HCT116 (cell line): ENCODE data around the gene FOXD1. TPM values are rescaled to one million over a fixed set of nuclear protein-coding genes. Genes with fewer than 3 reads are reported as not detected.

Experiments
- ATAC-seq: fragments of 200-7000 bp; cut with Tn5 transposase; 2 replicates; pipeline ENCODE4 v1.9.1; 2020; ENCODE audit warnings: mild to moderate bottlenecking, moderate library complexity
- BruUV-seq: library from RNA; stranded (reverse); fragments of 400-500 nt; replicated peaks from 2 replicates; lab custom pipeline; 2021; lab: Mats Ljungman, UMichigan
- CTCF ChIA-PET: fragments of 300-600 bp; sonication (Branson Sonifier 250); formaldehyde crosslinking; loops from one replicate; lab custom pipeline; 2021; ENCODE audit warnings: antibody characterized with exemption; lab: Charles Lee
- POLR2A ChIA-PET: fragments of 300-600, 350-600 bp; sonication (Branson Sonifier 250); formaldehyde crosslinking; loops from one replicate; lab custom pipeline; 2021; ENCODE audit warnings: antibody characterized with exemption; lab: Charles Lee
- RAD21 ChIA-PET, 2 experiments: fragments of 300-600 bp; sonication (Branson Sonifier 250); formaldehyde crosslinking; loops; one replicate each; lab custom pipeline; 2023; ENCODE audit warnings: low total read pairs in 2 of 2; ENCODE audit not compliant: uncharacterized antibody in 2 of 2, unreplicated experiment in 2 of 2, low non-redundant PET in 1 of 2; lab: Charles Lee
- DNase-seq: peaks from one replicate; pipeline ENCODE4 v3.0.0-alpha.2; 2010; ENCODE audit warnings: low read depth, low spot score
- H2AFZ ChIP-seq: fragments of 200-600 bp; shearing (Covaris generic), sonication (generic); 2 replicates; pipeline ENCODE4 v1.6.1; 2017; ENCODE audit warnings: low read depth, mixed run types, mixed read lengths, antibody characterized with exemption, low read length; ENCODE audit not compliant: poor library complexity, severe bottlenecking
- H3K27ac ChIP-seq: 2 replicates; pipeline ENCODE4 v1.5.1; 2012; ENCODE audit warnings: low read depth, low read length
- H3K27me3 ChIP-seq: fragments of 200-600 bp; sonication (generic); 2 replicates; pipeline ENCODE4 v1.6.1; 2016; ENCODE audit warnings: mixed run types, low read length, mixed read lengths; ENCODE audit not compliant: insufficient read depth
- H3K36me3 ChIP-seq, 2 experiments: fragments of 200-500 bp in 1 of 2; fragments of 200-600 bp in 1 of 2; sonication (Bioruptor generic) in 1 of 2; sonication (generic) in 1 of 2; 2 replicates each; pipeline versions ENCODE4 v1.5.1 to v1.6.1; 2014 to 2016; ENCODE audit warnings: low read length in 2 of 2, inconsistent platforms in 1 of 2, mixed read lengths in 1 of 2, mixed run types in 1 of 2; ENCODE audit not compliant: insufficient read depth in 2 of 2, control insufficient read depth in 1 of 2
- H3K4me1 ChIP-seq, 2 experiments: fragments of 200-600 bp in 1 of 2; sonication (generic) in 1 of 2; 2 replicates each; pipeline versions ENCODE4 v1.5.1 to v1.6.1; 2012 to 2017; ENCODE audit warnings: low read length in 2 of 2, inconsistent platforms in 1 of 2, mild to moderate bottlenecking in 1 of 2, mixed read lengths in 1 of 2, mixed run types in 1 of 2, moderate library complexity in 1 of 2; ENCODE audit not compliant: insufficient read depth in 2 of 2, control insufficient read depth in 1 of 2
- H3K4me2 ChIP-seq: fragments of 200-600 bp; sonication (generic); 2 replicates; pipeline ENCODE4 v1.6.1; 2017; ENCODE audit warnings: mixed run types, low read length, mixed read lengths
- H3K4me3 ChIP-seq, 2 experiments: fragments of 200-600 bp in 1 of 2; sonication (generic) in 1 of 2; replicated peaks in 1 of 2; 2 replicates each; pipeline ENCODE4 v1.5.1; 2011 to 2016; ENCODE audit warnings: low read length in 2 of 2, control low read depth in 1 of 2, low read depth in 1 of 2, mild to moderate bottlenecking in 1 of 2, mixed read lengths in 1 of 2, mixed run types in 1 of 2
- H3K79me2 ChIP-seq: fragments of 200-600 bp; sonication (generic); 2 replicates; pipeline ENCODE4 v1.6.1; 2017; ENCODE audit warnings: mild to moderate bottlenecking, mixed run types, low read length, moderate library complexity, mixed read lengths; ENCODE audit not compliant: insufficient read depth
- H3K9ac ChIP-seq: fragments of 200-600 bp; sonication (generic); 2 replicates; pipeline ENCODE4 v1.6.1; 2016; ENCODE audit warnings: low read length, mixed read lengths
- H3K9me2 ChIP-seq: fragments of 200-600 bp; sonication (generic), shearing (Covaris generic); 2 replicates; pipeline ENCODE4 v1.6.1; 2017; ENCODE audit warnings: mixed run types, mild to moderate bottlenecking, moderate library complexity; ENCODE audit not compliant: insufficient read depth
- H3K9me3 ChIP-seq, 2 experiments: fragments of 200-500 bp in 1 of 2; fragments of 200-600 bp in 1 of 2; sonication (Bioruptor generic) in 1 of 2; sonication (generic) in 1 of 2; 2 replicates each; pipeline ENCODE4 v1.6.1; 2014 to 2017; ENCODE audit warnings: low read length in 2 of 2, mixed read lengths in 2 of 2, inconsistent platforms in 1 of 2, low read depth in 1 of 2, mild to moderate bottlenecking in 1 of 2, mixed run types in 1 of 2, moderate library complexity in 1 of 2; ENCODE audit not compliant: control insufficient read depth in 1 of 2, insufficient read depth in 1 of 2
- H4K20me1 ChIP-seq: fragments of 200-600 bp; sonication (generic), shearing (Covaris generic); 2 replicates; pipeline ENCODE4 v1.6.1; 2017; ENCODE audit warnings: mixed run types, mild to moderate bottlenecking, moderate library complexity; ENCODE audit not compliant: insufficient read depth
- CBX3 ChIP-seq: IDR thresholded peaks from 2 replicates; pipeline ENCODE4 v1.6.1; 2012; ENCODE audit warnings: low read depth
- EZH2 ChIP-seq: fragments of 200-600 bp; sonication (generic); IDR thresholded peaks from 2 replicates; pipeline ENCODE4 v1.6.1; 2017; ENCODE audit warnings: antibody characterized with exemption, mixed run types
- EZH2phosphoT487 ChIP-seq: fragments of 200-600 bp; IDR thresholded peaks from 2 replicates; pipeline ENCODE4 v1.6.1; 2018; ENCODE audit warnings: antibody characterized with exemption, borderline replicate concordance
- FOSL1 ChIP-seq: IDR thresholded peaks from 2 replicates; pipeline ENCODE4 v1.6.1; 2012; ENCODE audit warnings: low read depth
- JUND ChIP-seq: IDR thresholded peaks from 2 replicates; pipeline ENCODE4 v1.6.1; 2012
- POLR2AphosphoS5 ChIP-seq: IDR thresholded peaks from 2 replicates; pipeline ENCODE4 v1.6.1; 2011; ENCODE audit warnings: mild to moderate bottlenecking, low read depth, low read length, moderate library complexity
- RAD21 ChIP-seq: IDR thresholded peaks from 2 replicates; pipeline ENCODE4 v1.6.1; 2012; ENCODE audit warnings: low read depth, mild to moderate bottlenecking
- SP1 ChIP-seq: IDR thresholded peaks from 2 replicates; pipeline ENCODE4 v1.6.1; 2012; ENCODE audit warnings: low read depth
- ZFX ChIP-seq: fragments of 450-650 bp; IDR thresholded peaks from 2 replicates; pipeline ENCODE4 v1.6.1; 2017
- intact Hi-C: fragments of 100-400 bp; cut with micrococcal nuclease; formaldehyde crosslinking; loops from 2 replicates; pipeline ENCODE4 v1.10.0; 2022
- total RNA-seq: library from RNA; stranded (reverse); gene quantifications from one replicate; pipeline ENCODE4 v1.2.1, GENCODE V29; 2021; ENCODE audit not compliant: unreplicated experiment
- TF ChIP-seq, protein P1 (sequence below), 3 experiments: fragments of 200-600 bp in 1 of 3; sonication (generic) in 1 of 3; IDR thresholded peaks in 2 of 3; conservative IDR thresholded peaks in 1 of 3; 2 replicates each; pipeline ENCODE4 v1.5.1; 2012 to 2017; ENCODE audit warnings: low read depth in 2 of 3, low read length in 2 of 3, antibody characterized with exemption in 1 of 3, borderline replicate concordance in 1 of 3, control low read depth in 1 of 3, mild to moderate bottlenecking in 1 of 3, mixed read lengths in 1 of 3, mixed run types in 1 of 3, moderate library complexity in 1 of 3; ENCODE audit not compliant: insufficient read depth in 1 of 3
- TF ChIP-seq, protein P2 (sequence below): IDR thresholded peaks from 2 replicates; pipeline ENCODE4 v1.6.1; 2012; ENCODE audit warnings: low read depth

Gene FOXD1
- total RNA-seq, 1 experiment from 2014 or later: 26.8 TPM

DNA sequence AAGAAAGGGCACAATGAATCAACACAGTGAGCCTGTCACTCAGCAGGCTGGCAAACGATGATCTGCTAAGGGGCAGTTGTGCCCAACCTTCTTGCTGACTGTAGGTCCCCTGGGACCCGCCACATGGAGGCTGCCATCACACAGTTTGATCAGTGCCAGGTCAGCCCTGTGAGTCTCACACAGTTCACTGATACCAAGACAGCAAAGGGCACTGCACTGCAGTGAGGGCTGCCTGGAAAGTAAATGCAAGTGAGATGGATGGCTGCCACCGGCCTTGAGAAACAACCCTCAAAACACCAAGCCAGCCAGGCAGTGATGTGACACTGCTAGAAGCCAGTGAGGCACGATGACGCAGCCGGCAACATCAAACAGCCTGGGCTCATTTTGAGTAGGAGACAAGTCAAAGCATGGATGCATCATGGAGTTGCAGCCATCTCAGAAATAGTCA, 30.3 kb downstream of the FOXD1 start:
- BruUV-seq: no TSS peak
- no peak for TF ChIP-seq CBX3
- TF ChIP-seq, protein P1, sequence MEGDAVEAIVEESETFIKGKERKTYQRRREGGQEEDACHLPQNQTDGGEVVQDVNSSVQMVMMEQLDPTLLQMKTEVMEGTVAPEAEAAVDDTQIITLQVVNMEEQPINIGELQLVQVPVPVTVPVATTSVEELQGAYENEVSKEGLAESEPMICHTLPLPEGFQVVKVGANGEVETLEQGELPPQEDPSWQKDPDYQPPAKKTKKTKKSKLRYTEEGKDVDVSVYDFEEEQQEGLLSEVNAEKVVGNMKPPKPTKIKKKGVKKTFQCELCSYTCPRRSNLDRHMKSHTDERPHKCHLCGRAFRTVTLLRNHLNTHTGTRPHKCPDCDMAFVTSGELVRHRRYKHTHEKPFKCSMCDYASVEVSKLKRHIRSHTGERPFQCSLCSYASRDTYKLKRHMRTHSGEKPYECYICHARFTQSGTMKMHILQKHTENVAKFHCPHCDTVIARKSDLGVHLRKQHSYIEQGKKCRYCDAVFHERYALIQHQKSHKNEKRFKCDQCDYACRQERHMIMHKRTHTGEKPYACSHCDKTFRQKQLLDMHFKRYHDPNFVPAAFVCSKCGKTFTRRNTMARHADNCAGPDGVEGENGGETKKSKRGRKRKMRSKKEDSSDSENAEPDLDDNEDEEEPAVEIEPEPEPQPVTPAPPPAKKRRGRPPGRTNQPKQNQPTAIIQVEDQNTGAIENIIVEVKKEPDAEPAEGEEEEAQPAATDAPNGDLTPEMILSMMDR (IDR thresholded peaks at IDR 0.05 in 2 of 3, conservative IDR thresholded peaks at IDR 0.05 in 1 of 3; ENCODE audit: borderline replicate concordance in 1 of 3, insufficient read depth in 1 of 3, low read depth in 2 of 3, low read length in 2 of 3): no peak
- no peak for TF ChIP-seq RAD21
- no peak for TF ChIP-seq EZH2
- no peak for TF ChIP-seq EZH2phosphoT487
- no peak for TF ChIP-seq JUND
- Histone ChIP-seq H3K27ac (no peak overlapping the region), H3K4me1 (peaks cover 0 to 6% of the 10 kb centered on the region in 2 experiments; a peak in 2 of 4 replicates), H3K4me3 (no peak overlapping the region), H3K4me2 (no peak overlapping the region), H3K9ac (no peak overlapping the region), H3K9me3 (peaks cover 0 to 3% of the 10 kb centered on the region in 2 experiments; a peak in 1 of 4 replicates), H3K9me2 (no peaks in the 10 kb centered on the region), H4K20me1 (no peaks in the 10 kb centered on the region), H3K79me2 (no peaks in the 10 kb centered on the region), H2AFZ (no peak overlapping the region), H3K36me3 (no peaks in the 10 kb centered on the region), H3K27me3 (no peaks in the 10 kb centered on the region)
- ChIA-PET CTCF (no interaction called here), POLR2A (no interaction called here), RAD21 (no interaction called here)
- intact Hi-C loops: loop anchor here (5.0 kb wide), 1 partner anchor 721 kb away; no protein-coding TSS in a partner anchor
- DNase-seq (no peak), ATAC-seq (no peak)

DNA sequence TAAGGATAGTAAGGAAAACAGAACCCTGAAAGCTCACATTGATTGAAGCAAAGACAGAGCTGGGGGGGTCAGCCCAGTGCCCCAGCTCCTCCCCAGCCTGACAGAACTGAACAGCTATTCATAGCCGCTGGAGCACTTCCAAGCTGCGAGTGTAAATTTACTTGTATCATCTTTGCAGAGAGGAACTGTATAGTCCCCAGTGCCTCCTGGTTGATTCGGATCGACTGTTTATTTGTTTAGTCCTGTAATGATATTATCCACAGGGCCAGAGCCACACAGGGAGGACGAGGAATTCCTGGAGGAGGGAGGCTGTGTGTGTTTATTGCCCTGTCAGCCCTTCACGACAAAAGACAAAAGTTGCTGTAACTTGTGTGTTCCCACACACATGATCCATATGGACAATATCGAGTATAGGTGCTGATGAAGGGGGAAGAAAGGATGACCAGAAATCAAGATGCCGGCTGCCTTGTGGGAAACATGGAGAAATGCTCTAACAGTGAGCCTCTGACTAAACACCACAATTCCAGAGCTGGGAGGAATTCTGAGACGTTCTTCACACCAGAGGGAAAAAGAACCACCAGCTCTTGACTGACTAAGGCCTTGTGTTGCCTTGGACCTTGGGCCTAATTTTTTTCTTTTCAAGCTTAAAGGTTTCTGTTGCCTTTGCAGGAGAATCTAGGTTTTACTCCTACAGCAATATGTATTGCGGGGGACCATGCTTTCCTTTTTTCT, 31.1 kb downstream of the FOXD1 start:
- H3K27me3 ChIP-seq: no peaks in the 10 kb centered on the region
- no peak overlapping the region for H3K4me3 ChIP-seq
- no TSS peak for BruUV-seq
- no peak overlapping the region for H3K4me2 ChIP-seq
- ChIA-PET CTCF (no interaction called here), RAD21 (no interaction called here)
- H4K20me1 ChIP-seq: no peaks in the 10 kb centered on the region
- H3K9ac ChIP-seq: no peak overlapping the region
- no peaks in the 10 kb centered on the region for H3K9me2 ChIP-seq
- H3K27ac ChIP-seq: no peak overlapping the region
- ATAC-seq (no peak), DNase-seq (no peak)
- H3K79me2 ChIP-seq: no peaks in the 10 kb centered on the region
- no peak overlapping the region for H2AFZ ChIP-seq
- peaks cover 0 to 10% of the 10 kb centered on the region in 2 experiments; a peak in 2 of 4 replicates for H3K4me1 ChIP-seq
- TF ChIP-seq, protein P1 (IDR thresholded peaks at IDR 0.05 in 2 of 3, conservative IDR thresholded peaks at IDR 0.05 in 1 of 3; ENCODE audit: borderline replicate concordance in 1 of 3, insufficient read depth in 1 of 3, low read depth in 2 of 3, low read length in 2 of 3): no peak
- TF ChIP-seq POLR2AphosphoS5 (no peak), SP1 (no peak), FOSL1 (no peak), ZFX (no peak)
- TF ChIP-seq, protein P2, sequence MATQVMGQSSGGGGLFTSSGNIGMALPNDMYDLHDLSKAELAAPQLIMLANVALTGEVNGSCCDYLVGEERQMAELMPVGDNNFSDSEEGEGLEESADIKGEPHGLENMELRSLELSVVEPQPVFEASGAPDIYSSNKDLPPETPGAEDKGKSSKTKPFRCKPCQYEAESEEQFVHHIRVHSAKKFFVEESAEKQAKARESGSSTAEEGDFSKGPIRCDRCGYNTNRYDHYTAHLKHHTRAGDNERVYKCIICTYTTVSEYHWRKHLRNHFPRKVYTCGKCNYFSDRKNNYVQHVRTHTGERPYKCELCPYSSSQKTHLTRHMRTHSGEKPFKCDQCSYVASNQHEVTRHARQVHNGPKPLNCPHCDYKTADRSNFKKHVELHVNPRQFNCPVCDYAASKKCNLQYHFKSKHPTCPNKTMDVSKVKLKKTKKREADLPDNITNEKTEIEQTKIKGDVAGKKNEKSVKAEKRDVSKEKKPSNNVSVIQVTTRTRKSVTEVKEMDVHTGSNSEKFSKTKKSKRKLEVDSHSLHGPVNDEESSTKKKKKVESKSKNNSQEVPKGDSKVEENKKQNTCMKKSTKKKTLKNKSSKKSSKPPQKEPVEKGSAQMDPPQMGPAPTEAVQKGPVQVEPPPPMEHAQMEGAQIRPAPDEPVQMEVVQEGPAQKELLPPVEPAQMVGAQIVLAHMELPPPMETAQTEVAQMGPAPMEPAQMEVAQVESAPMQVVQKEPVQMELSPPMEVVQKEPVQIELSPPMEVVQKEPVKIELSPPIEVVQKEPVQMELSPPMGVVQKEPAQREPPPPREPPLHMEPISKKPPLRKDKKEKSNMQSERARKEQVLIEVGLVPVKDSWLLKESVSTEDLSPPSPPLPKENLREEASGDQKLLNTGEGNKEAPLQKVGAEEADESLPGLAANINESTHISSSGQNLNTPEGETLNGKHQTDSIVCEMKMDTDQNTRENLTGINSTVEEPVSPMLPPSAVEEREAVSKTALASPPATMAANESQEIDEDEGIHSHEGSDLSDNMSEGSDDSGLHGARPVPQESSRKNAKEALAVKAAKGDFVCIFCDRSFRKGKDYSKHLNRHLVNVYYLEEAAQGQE: no peak
- TF ChIP-seq, all 23 proteins: peak for 0
- POLR2A ChIA-PET: no interaction called here
- no peaks in the 10 kb centered on the region for H3K36me3 ChIP-seq
- peaks cover 0 to 3% of the 10 kb centered on the region in 2 experiments; a peak in 1 of 4 replicates for H3K9me3 ChIP-seq
- intact Hi-C loops: loop anchor here (5.0 kb wide), 1 partner anchor 720 kb away; no protein-coding TSS in a partner anchor
